HG02943 (cell line): ENCODE measurements around the gene GPR135.
A peak's percentile ranks its signal among the peaks of the same experiment; 100 is the strongest.
"Not testable (repeated sequence)": the region's sequence is repeated elsewhere in the genome, so short reads cannot be mapped to it uniquely, and the experiment has no call there.

Source experiments
- ATAC-seq: cut with Tn5 transposase; IDR thresholded peaks from one replicate; pipeline ENCODE4 v1.9.1; 2021; ENCODE audit warnings: mild to moderate bottlenecking, low read depth, moderate library complexity; ENCODE audit not compliant: unreplicated experiment

The GPR135 gene

GRCh38 chr14:59478540-59478939 is 13.4 kb upstream of the GPR135 start:
- ATAC-seq, result no peak

GRCh38 chr14:59475709-59476108 is 10.5 kb upstream of the GPR135 start:
- no peak for ATAC-seq

- no peak for ATAC-seq
Observed at GRCh38 chr14:59474172-59474571, 9.0 kb upstream of the GPR135 start.

- ATAC-seq, result peak; percentile 50
Observed at GRCh38 chr14:59464486-59465315, 479 bp downstream of the GPR135 start.

- peak; percentile 48 for ATAC-seq
Observed at GRCh38 chr14:59463787-59464485, 1.2 kb downstream of the GPR135 start.

GRCh38 chr14:59461891-59462290 is 3.3 kb downstream of the GPR135 start:
- ATAC-seq, result no peak

GRCh38 chr14:59460378-59460777 is 4.8 kb downstream of the GPR135 start:
- no peak for ATAC-seq

- ATAC-seq, result no peak
Observed at GRCh38 chr14:59458486-59458885, 6.7 kb downstream of the GPR135 start.

GRCh38 chr14:59455411-59455810 is 9.8 kb downstream of the GPR135 start:
- ATAC-seq, result no peak

- no peak for ATAC-seq
Observed at GRCh38 chr14:59454139-59454538, 11.0 kb downstream of the GPR135 start.

GRCh38 chr14:59451849-59452248 is 13.3 kb downstream of the GPR135 start:
- ATAC-seq, result no peak

- no peak for ATAC-seq
Observed at GRCh38 chr14:59450716-59451115, 14.5 kb downstream of the GPR135 start.

GRCh38 chr14:59448673-59449072 is 16.5 kb downstream of the GPR135 start:
- not testable (repeated sequence) for ATAC-seq

- ATAC-seq, result no peak
Observed at GRCh38 chr14:59439256-59439965, 25.8 kb downstream of the GPR135 start.

GRCh38 chr14:59438195-59438647 is 27.0 kb downstream of the GPR135 start:
- ATAC-seq, result no peak

- no peak for ATAC-seq
Observed at GRCh38 chr14:59435987-59436386, 29.2 kb downstream of the GPR135 start.

- ATAC-seq, result no peak
Observed at GRCh38 chr14:59435101-59435500, 30.1 kb downstream of the GPR135 start.

GRCh38 chr14:59429790-59430189 is 35.4 kb downstream of the GPR135 start:
- no peak for ATAC-seq

- ATAC-seq, result no peak
Observed at GRCh38 chr14:59428581-59429012, 36.6 kb downstream of the GPR135 start.

- no peak for ATAC-seq
Observed at GRCh38 chr14:59427653-59428580, 37.3 kb downstream of the GPR135 start.
